ENCODE data around the gene GBGT1.

The GBGT1 gene

GRCh38 chr9:133107245-133107722 is 56.4 kb downstream of the GBGT1 start:
- Histone ChIP-seq H3K36me3 (ENCODE audit: control insufficient read depth in 4 of 4, insufficient read depth in 4 of 4, low read length in 3 of 4) (peaks cover 0 to 90% (median 70%) of the 10 kb centered on the region in 4 experiments), H3K27me3 (replicated peaks in 2 of 5; ENCODE audit: control insufficient read depth in 4 of 5, insufficient read depth in 5 of 5, low read length in 4 of 5) (no peaks in the 10 kb centered on the region), H3K4me1 (ENCODE audit: control extremely low read depth in 1 of 4, control insufficient read depth in 4 of 4, insufficient read depth in 4 of 4, low read length in 3 of 4) (peaks cover 0 to 10% (median 10%) of the 10 kb centered on the region in 4 experiments), H3K9me3 (ENCODE audit: control extremely low read depth in 1 of 5, control insufficient read depth in 4 of 5, insufficient read depth in 2 of 5, low read depth in 1 of 5, low read length in 4 of 5) (no peaks in the 10 kb centered on the region), H3K27ac (ENCODE audit: insufficient read depth in 1 of 2, low read depth in 1 of 2, low read length in 2 of 2, poor library complexity in 1 of 2, severe bottlenecking in 2 of 2) (no peak overlapping the region), H3K4me3 (ENCODE audit: control insufficient read depth in 1 of 7, extremely low read depth in 1 of 7, insufficient read depth in 4 of 7, low read depth in 2 of 7, low read length in 6 of 7) (no peak overlapping the region)
- ChIA-PET CTCF (interaction anchor here (1.0 to 22.2 kb wide), 10 partner anchors 8 to 71 kb away, joined by 3 to 445 read pairs (median 6); no protein-coding TSS in a partner anchor), POLR2A (interaction anchor here (0.9 to 2.7 kb wide), 3 partner anchors 9 to 38 kb away, joined by 3 to 19 read pairs (median 3); no protein-coding TSS in a partner anchor)
- 90% methylated on average over 11 of the region's 13 CpGs for WGBS (ENCODE audit: insufficient coverage)
- DNase-seq, result no peak

DNA sequence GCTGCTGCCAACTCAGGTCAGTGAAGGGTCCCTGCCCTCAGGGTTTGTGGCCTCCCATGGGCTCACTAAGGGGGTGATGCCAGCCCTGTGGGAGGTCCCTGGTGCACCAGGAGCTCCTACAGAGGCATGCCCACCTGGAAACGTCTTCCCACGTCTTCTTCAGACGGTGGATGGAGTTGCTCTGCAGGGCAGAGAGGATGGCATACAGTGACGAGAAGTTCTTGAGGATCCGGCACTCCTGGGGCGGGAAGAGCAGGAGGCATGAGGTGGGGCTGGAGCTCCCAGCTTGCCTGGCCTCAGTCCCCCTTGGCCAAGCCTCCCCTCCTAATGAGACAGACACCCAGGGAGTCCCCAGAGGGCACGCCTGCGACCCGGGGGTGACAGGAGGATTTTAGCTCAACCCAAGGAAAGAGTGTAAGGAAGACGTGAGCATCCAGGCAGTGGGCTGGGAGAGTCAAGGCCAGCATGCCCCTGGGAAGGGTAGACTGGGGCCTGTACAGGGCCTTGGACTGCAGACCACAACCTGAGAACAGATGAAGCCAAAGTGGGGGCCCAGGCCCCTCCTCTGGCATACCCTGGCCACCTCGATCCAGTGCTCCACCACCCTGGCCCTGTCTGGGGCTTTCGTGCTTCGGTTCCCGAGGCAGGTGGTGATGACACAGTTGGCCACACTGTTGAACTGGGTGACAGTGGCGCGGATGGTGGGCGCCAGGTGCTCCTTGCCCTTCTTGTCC is 57.0 kb downstream of the GBGT1 start:
- WGBS (ENCODE audit: insufficient coverage), result 100% methylated on average over 14 of the region's 17 CpGs
- ChIA-PET POLR2A (interaction anchor here (1.0 to 1.8 kb wide), 2 partner anchors 8 to 38 kb away, joined by 4 to 10 read pairs; no protein-coding TSS in a partner anchor), CTCF (interaction anchor here (1.0 to 22.2 kb wide), 10 partner anchors 7 to 66 kb away, joined by 3 to 445 read pairs (median 6); no protein-coding TSS in a partner anchor)

DNA sequence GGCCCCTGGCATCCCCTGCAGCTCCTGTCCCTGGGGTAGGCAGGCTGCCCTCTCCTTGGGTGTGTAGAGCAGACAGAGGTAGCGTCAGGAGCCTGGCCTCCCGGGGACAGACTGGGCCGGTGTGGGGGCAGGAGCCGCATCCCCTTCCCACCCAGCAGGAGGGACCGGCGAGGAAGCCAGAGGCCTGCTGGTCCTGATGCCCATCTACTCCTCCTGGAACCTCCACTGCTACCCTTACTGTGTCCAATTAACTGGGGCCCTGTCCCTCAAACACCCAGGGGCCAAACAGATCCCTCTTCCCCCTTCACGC is 58.3 kb downstream of the GBGT1 start:
- no peak overlapping the region for H3K4me3 ChIP-seq (ENCODE audit: control insufficient read depth in 1 of 7, extremely low read depth in 1 of 7, insufficient read depth in 4 of 7, low read depth in 2 of 7, low read length in 6 of 7)
- no peak for DNase-seq
- H3K36me3 ChIP-seq (ENCODE audit: control insufficient read depth in 4 of 4, insufficient read depth in 4 of 4, low read length in 3 of 4), result peaks cover 2 to 96% (median 83%) of the 10 kb centered on the region in 4 experiments
- no peak overlapping the region for H3K27ac ChIP-seq (ENCODE audit: insufficient read depth in 1 of 2, low read depth in 1 of 2, low read length in 2 of 2, poor library complexity in 1 of 2, severe bottlenecking in 2 of 2)
- ChIA-PET POLR2A (interaction anchor here (1.0 to 2.1 kb wide), 3 partner anchors 9 to 39 kb away, joined by 4 to 10 read pairs (median 6); no protein-coding TSS in a partner anchor), CTCF (interaction anchor here (0.9 to 22.2 kb wide), 7 partner anchors 9 to 45 kb away, joined by 3 to 445 read pairs (median 5); no protein-coding TSS in a partner anchor)
- no peaks in the 10 kb centered on the region for H3K4me1 ChIP-seq (ENCODE audit: control extremely low read depth in 1 of 4, control insufficient read depth in 4 of 4, insufficient read depth in 4 of 4, low read length in 3 of 4)
- WGBS (ENCODE audit: insufficient coverage), result 98% methylated on average over 5 of the region's 7 CpGs
- H3K9me3 ChIP-seq (ENCODE audit: control extremely low read depth in 1 of 5, control insufficient read depth in 4 of 5, insufficient read depth in 2 of 5, low read depth in 1 of 5, low read length in 4 of 5), result no peaks in the 10 kb centered on the region
- H3K27me3 ChIP-seq (replicated peaks in 2 of 5; ENCODE audit: control insufficient read depth in 4 of 5, insufficient read depth in 5 of 5, low read length in 4 of 5), result no peaks in the 10 kb centered on the region

More for the DNA sequence above, 57.0 kb downstream of the GBGT1 start:
- H3K4me3 ChIP-seq (ENCODE audit: control insufficient read depth in 1 of 7, extremely low read depth in 1 of 7, insufficient read depth in 4 of 7, low read depth in 2 of 7, low read length in 6 of 7), result no peak overlapping the region
- peaks cover 0 to 96% (median 74%) of the 10 kb centered on the region in 4 experiments for H3K36me3 ChIP-seq (ENCODE audit: control insufficient read depth in 4 of 4, insufficient read depth in 4 of 4, low read length in 3 of 4)
- no peak overlapping the region for H3K27ac ChIP-seq (ENCODE audit: insufficient read depth in 1 of 2, low read depth in 1 of 2, low read length in 2 of 2, poor library complexity in 1 of 2, severe bottlenecking in 2 of 2)
- no peaks in the 10 kb centered on the region for H3K9me3 ChIP-seq (ENCODE audit: control extremely low read depth in 1 of 5, control insufficient read depth in 4 of 5, insufficient read depth in 2 of 5, low read depth in 1 of 5, low read length in 4 of 5)
- H3K4me1 ChIP-seq (ENCODE audit: control extremely low read depth in 1 of 4, control insufficient read depth in 4 of 4, insufficient read depth in 4 of 4, low read length in 3 of 4), result peaks cover 0 to 4% (median 3%) of the 10 kb centered on the region in 4 experiments
- no peak for DNase-seq
- no peaks in the 10 kb centered on the region for H3K27me3 ChIP-seq (replicated peaks in 2 of 5; ENCODE audit: control insufficient read depth in 4 of 5, insufficient read depth in 5 of 5, low read length in 4 of 5)

- 96% methylated on average over 15 of the region's 15 CpGs for WGBS (ENCODE audit: insufficient coverage)
- no peaks in the 10 kb centered on the region for H3K27me3 ChIP-seq (replicated peaks in 2 of 5; ENCODE audit: control insufficient read depth in 4 of 5, insufficient read depth in 5 of 5, low read length in 4 of 5)
- H3K36me3 ChIP-seq (ENCODE audit: control insufficient read depth in 4 of 4, insufficient read depth in 4 of 4, low read length in 3 of 4), result peaks cover 2 to 96% (median 83%) of the 10 kb centered on the region in 4 experiments
These were observed 58.8 kb downstream of the GBGT1 start for GRCh38 chr9:133104718-133105460.

GRCh38 chr9:133103987-133104505 is 59.7 kb downstream of the GBGT1 start:
- no peaks in the 10 kb centered on the region for H3K4me1 ChIP-seq (ENCODE audit: control extremely low read depth in 1 of 4, control insufficient read depth in 4 of 4, insufficient read depth in 4 of 4, low read length in 3 of 4)
- CTCF ChIA-PET, result interaction anchor here (0.7 to 22.2 kb wide), 9 partner anchors 9 to 55 kb away, joined by 3 to 445 read pairs (median 8); no protein-coding TSS in a partner anchor
- H3K27ac ChIP-seq (ENCODE audit: insufficient read depth in 1 of 2, low read depth in 1 of 2, low read length in 2 of 2, poor library complexity in 1 of 2, severe bottlenecking in 2 of 2), result no peak overlapping the region
- DNase-seq, result no peak
- 97% methylated on average over 11 of the region's 12 CpGs for WGBS (ENCODE audit: insufficient coverage)
- POLR2A ChIA-PET, result interaction anchor here (1.3 to 2.1 kb wide), 3 partner anchors 8 to 40 kb away, joined by 5 to 10 read pairs (median 6); no protein-coding TSS in a partner anchor
- no peaks in the 10 kb centered on the region for H3K27me3 ChIP-seq (replicated peaks in 2 of 5; ENCODE audit: control insufficient read depth in 4 of 5, insufficient read depth in 5 of 5, low read length in 4 of 5)
- no peaks in the 10 kb centered on the region for H3K9me3 ChIP-seq (ENCODE audit: control extremely low read depth in 1 of 5, control insufficient read depth in 4 of 5, insufficient read depth in 2 of 5, low read depth in 1 of 5, low read length in 4 of 5)
- no peak overlapping the region for H3K4me3 ChIP-seq (ENCODE audit: control insufficient read depth in 1 of 7, extremely low read depth in 1 of 7, insufficient read depth in 4 of 7, low read depth in 2 of 7, low read length in 6 of 7)
- peaks cover 7 to 94% (median 82%) of the 10 kb centered on the region in 4 experiments for H3K36me3 ChIP-seq (ENCODE audit: control insufficient read depth in 4 of 4, insufficient read depth in 4 of 4, low read length in 3 of 4)

More at GRCh38 chr9:133104718-133105460, 58.8 kb downstream of the GBGT1 start:
- POLR2A ChIA-PET, result interaction anchor here (1.8 to 2.1 kb wide), 2 partner anchors 10 to 40 kb away, joined by 6 to 10 read pairs; no protein-coding TSS in a partner anchor
- CTCF ChIA-PET, result interaction anchor here (0.9 to 22.2 kb wide), 8 partner anchors 10 to 45 kb away, joined by 3 to 445 read pairs (median 6); no protein-coding TSS in a partner anchor
- Histone ChIP-seq H3K27ac (ENCODE audit: insufficient read depth in 1 of 2, low read depth in 1 of 2, low read length in 2 of 2, poor library complexity in 1 of 2, severe bottlenecking in 2 of 2) (no peak overlapping the region), H3K4me3 (ENCODE audit: control insufficient read depth in 1 of 7, extremely low read depth in 1 of 7, insufficient read depth in 4 of 7, low read depth in 2 of 7, low read length in 6 of 7) (no peak overlapping the region), H3K4me1 (ENCODE audit: control extremely low read depth in 1 of 4, control insufficient read depth in 4 of 4, insufficient read depth in 4 of 4, low read length in 3 of 4) (no peaks in the 10 kb centered on the region), H3K9me3 (ENCODE audit: control extremely low read depth in 1 of 5, control insufficient read depth in 4 of 5, insufficient read depth in 2 of 5, low read depth in 1 of 5, low read length in 4 of 5) (no peaks in the 10 kb centered on the region)
- no peak for DNase-seq

DNA sequence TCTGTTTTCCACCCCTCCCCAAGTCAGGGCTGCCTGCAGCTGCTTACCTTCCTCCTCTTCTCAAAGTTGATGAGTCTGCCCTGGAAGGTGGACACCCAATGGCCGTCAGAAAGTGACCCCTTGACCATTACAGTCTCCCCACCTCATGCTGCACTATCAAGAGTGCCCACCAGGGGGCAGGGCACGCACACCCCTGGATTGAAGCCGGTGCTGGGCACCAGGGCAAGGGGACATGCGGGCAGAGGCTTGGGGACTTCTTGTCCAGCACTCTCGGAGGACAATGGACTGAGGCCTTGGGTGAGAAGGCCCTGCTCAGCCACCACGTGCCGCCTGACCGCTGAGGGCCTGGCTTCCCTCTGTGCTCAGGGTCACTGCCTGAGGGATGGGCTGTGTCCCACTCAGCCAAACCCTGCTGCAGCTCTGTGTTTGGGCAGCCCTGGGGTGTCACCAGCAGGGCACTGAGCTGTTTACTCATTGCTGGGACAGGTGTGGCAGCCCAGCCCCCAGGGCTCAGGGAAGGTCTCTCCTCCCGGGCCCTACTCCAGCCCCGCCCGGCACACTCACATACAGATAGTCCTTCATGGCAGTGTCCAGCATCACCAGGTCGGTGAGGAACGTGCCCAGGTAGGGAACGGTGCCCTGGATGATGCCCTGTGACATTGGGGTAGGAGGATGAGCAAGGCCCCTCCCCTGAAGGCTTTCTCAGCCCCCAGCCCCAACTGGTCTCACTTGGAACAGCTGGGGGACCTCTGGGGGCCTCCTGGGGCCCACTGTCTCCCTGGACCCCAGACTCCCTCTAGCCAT is 60.3 kb downstream of the GBGT1 start:
- peak in 1 of 3 donors; percentile 40 for DNase-seq
- H3K9me3 ChIP-seq (ENCODE audit: control extremely low read depth in 1 of 5, control insufficient read depth in 4 of 5, insufficient read depth in 2 of 5, low read depth in 1 of 5, low read length in 4 of 5), result no peaks in the 10 kb centered on the region
- ChIA-PET CTCF (interaction anchor here (0.7 to 22.2 kb wide), 13 partner anchors 8 to 73 kb away, joined by 3 to 445 read pairs (median 8); partner anchors contain the start of gene GTF3C5), POLR2A (interaction anchor here (0.7 to 2.1 kb wide), 6 partner anchors 9 to 318 kb away, joined by 3 to 10 read pairs (median 4); no protein-coding TSS in a partner anchor)
- no peaks in the 10 kb centered on the region for H3K27me3 ChIP-seq (replicated peaks in 2 of 5; ENCODE audit: control insufficient read depth in 4 of 5, insufficient read depth in 5 of 5, low read length in 4 of 5)
- WGBS (ENCODE audit: insufficient coverage), result 79% methylated on average over 12 of the region's 14 CpGs
- H3K4me1 ChIP-seq (ENCODE audit: control extremely low read depth in 1 of 4, control insufficient read depth in 4 of 4, insufficient read depth in 4 of 4, low read length in 3 of 4), result no peaks in the 10 kb centered on the region
- H3K36me3 ChIP-seq (ENCODE audit: control insufficient read depth in 4 of 4, insufficient read depth in 4 of 4, low read length in 3 of 4), result peaks cover 7 to 94% (median 82%) of the 10 kb centered on the region in 4 experiments
- no peak overlapping the region for H3K27ac ChIP-seq (ENCODE audit: insufficient read depth in 1 of 2, low read depth in 1 of 2, low read length in 2 of 2, poor library complexity in 1 of 2, severe bottlenecking in 2 of 2)
- no peak overlapping the region for H3K4me3 ChIP-seq (ENCODE audit: control insufficient read depth in 1 of 7, extremely low read depth in 1 of 7, insufficient read depth in 4 of 7, low read depth in 2 of 7, low read length in 6 of 7)

Data from common myeloid progenitor, CD34-positive (primary cell).